Measurements from ENCODE around the gene WDR19.

- TF ChIP-seq POLR2AphosphoS5 (IDR thresholded peaks at IDR 0.05; ENCODE audit: borderline replicate concordance, low read depth, low read length) (no peak), EZH2 (IDR thresholded peaks at IDR 0.05) (no peak), FOXP2 (optimal IDR thresholded peaks at IDR 0.05; ENCODE audit: control extremely low read depth, extremely low read length, insufficient read depth) (no peak)
These were observed 72.9 kb downstream of the WDR19 start for GRCh38 chr4:39255266-39255665.
